ENCODE data around the gene ALDH1A2.

ALDH1A2 gene

GRCh38 chr15:58038426-58039078, 27.0 kb downstream of the ALDH1A2 start:
- no peak for TF ChIP-seq CTCF (IDR thresholded peaks at IDR 0.05)

GRCh38 chr15:58037723-58038301, 27.7 kb downstream of the ALDH1A2 start:
- TF ChIP-seq CTCF (IDR thresholded peaks at IDR 0.05): no peak

- no peak for TF ChIP-seq CTCF (IDR thresholded peaks at IDR 0.05)
Measured at GRCh38 chr15:58036579-58036978, 28.9 kb downstream of the ALDH1A2 start.

- no peak for TF ChIP-seq CTCF (IDR thresholded peaks at IDR 0.05)
Measured at GRCh38 chr15:58026552-58026951, 39.0 kb downstream of the ALDH1A2 start.

- no peak for TF ChIP-seq CTCF (IDR thresholded peaks at IDR 0.05)
Measured at GRCh38 chr15:58026051-58026450, 39.5 kb downstream of the ALDH1A2 start.

GRCh38 chr15:58021332-58022230, 43.9 kb downstream of the ALDH1A2 start:
- TF ChIP-seq CTCF (IDR thresholded peaks at IDR 0.05): no peak

- TF ChIP-seq CTCF (IDR thresholded peaks at IDR 0.05): no peak
Measured at GRCh38 chr15:58019503-58020376, 45.8 kb downstream of the ALDH1A2 start.

All from LNCAP (cell line).